HG03159 (cell line): ENCODE results near the gene C1orf21.
"Not testable (repeated sequence)": the region's sequence is repeated elsewhere in the genome, so short reads cannot be mapped to it uniquely, and the experiment has no call there.

Experiments used
- ATAC-seq: cut with Tn5 transposase; IDR thresholded peaks from one replicate; pipeline ENCODE4 v1.9.1; 2021; ENCODE audit warnings: mild to moderate bottlenecking, moderate library complexity; ENCODE audit not compliant: unreplicated experiment

C1orf21 gene

DNA sequence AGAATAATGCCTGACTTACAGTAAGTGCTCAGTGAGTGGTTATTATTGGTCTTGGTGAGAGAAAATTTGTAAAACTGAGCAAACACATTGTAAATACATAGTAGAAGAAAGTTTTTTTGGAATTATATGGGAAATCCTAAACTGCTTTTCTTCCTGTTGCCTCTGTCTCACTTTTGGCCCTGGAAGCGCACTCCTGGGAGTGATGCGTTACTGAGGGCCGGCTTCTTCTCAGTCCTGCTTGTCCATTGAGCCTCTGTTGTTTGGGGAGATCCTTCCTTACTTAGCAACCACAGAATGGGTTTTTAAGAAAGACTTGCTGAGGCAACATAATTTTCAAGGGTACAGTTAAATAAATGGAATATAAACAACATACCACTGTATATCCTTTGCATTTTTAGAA is 201.9 kb downstream of the C1orf21 start:
- no peak for ATAC-seq

DNA sequence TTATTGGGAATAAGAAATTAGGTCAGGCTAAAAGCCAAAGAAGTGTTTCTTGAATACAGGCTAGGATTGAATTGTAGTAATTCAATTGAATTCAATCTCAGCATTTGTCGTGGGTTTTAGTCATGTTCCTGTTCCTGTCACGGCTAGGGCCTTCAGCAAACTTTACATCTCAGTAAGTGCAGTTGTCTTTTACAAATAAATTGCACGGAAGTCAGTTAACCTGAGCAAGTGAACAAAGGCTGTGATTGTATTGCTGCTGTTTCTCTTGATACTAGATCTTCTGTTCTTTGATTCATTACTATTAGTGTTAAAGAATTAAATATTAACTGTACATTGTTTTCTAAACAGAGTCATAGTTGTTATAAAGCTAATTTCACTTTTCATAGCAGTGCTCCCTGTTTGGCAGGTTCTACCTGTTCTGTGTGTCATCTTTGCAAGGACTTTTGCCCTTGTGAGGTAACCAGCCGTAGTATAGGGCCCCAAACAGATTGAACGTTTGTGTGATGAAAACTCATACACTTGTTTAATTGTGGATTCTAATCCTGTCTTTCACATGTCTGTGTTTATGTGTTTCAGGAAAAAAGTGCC is 203.4 kb downstream of the C1orf21 start:
- ATAC-seq: no peak

DNA sequence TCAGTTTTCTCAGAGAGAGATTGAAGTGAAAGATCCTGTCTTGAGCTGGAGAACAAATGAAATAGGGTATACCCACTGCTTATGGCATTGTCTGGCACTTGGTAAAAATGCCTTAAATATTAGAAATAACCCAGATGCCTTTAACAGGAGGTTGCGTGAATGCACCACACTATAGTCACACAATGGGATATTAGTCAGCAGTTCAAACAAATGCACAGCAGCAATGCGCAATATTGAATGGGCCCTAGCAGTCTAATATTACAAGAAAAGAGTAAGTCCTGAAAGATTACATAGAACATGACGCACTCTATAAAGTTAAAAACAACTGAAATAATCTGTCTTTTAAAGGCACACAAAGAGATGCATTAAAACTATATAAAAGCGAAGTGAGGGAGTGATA is 206.8 kb downstream of the C1orf21 start:
- ATAC-seq: no peak

DNA sequence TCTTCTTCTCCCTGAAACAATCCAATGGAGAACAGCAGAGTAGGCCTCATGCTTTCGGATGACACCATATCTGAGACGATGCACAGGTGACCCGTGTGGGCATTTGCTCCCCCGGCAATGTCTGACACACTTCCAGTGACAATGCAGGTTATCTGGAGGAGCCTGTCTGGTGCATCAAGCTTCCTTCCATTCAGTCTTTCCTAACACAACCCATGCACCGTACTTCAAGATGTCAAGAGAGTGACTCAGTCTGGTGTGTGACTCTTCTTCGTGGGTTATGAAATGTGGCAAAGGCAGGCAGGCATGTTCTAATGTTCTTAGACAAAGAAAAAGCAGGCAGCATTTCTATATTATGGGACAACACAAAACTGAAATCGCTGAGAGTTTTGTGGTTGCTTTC is 208.8 kb downstream of the C1orf21 start:
- ATAC-seq: no peak

DNA sequence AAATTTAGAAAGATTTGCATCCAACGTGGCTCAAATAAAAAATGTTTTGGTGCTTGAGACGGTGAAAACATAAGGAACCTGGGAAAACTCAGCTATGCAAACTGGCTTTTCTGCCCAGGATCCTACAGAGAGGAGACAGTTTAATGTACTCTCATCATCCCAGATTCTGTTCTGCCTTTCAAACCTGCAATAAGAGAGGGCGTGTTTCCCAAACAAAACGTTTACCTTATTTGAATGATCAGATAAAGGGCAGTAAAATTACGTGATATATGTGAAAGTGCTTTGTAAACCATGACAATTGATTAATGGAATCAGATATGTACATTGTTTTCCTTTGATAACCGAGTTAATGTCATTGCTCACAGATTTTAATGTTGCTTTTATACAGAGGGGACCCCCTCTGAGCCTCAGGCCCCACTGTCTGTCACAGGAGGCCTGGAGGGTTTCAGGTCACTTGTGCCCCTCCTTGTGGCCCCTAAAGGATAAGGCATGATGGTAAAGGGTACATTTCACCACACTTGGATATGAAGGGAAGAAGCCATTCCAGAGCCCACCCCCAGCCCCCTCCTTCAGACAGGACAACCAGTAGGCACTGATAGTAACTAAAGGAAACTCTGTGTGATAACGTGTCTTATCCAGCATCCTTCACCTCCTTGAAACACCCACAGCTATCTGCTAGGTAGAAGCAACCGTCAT is 210.3 kb downstream of the C1orf21 start:
- no peak for ATAC-seq

DNA sequence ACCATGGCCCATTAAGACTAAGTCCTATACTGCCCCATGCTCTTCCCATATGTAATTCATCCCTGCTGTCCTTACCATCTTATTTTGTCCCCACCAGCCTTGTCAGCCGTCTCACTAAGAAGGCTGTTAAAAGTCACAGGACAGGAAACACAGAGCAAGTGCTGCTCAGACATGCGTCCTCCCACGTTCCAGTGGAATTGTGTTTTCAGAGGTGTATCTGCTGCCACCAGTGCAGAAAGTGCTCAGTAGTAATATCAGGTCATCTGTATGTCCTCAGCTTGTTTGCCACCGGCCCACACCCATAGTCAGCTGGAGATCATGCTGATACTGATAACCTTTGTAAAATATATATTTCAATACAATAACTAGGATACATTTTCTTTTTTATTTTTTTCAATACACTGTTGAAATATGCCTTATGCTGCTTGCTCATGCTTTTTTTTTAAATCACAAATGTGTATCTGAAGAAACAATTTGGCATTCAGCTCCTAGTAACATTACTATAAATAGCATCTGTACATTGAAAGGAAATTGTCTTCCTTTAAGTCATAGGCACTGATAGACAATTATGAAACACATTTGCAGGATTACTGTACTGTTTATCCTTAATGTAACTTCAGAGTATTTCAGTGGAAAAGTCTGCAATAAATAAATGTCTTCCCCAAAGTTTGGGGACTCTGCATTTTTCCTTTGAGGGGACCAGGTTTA is 211.0 kb downstream of the C1orf21 start:
- ATAC-seq: no peak

DNA sequence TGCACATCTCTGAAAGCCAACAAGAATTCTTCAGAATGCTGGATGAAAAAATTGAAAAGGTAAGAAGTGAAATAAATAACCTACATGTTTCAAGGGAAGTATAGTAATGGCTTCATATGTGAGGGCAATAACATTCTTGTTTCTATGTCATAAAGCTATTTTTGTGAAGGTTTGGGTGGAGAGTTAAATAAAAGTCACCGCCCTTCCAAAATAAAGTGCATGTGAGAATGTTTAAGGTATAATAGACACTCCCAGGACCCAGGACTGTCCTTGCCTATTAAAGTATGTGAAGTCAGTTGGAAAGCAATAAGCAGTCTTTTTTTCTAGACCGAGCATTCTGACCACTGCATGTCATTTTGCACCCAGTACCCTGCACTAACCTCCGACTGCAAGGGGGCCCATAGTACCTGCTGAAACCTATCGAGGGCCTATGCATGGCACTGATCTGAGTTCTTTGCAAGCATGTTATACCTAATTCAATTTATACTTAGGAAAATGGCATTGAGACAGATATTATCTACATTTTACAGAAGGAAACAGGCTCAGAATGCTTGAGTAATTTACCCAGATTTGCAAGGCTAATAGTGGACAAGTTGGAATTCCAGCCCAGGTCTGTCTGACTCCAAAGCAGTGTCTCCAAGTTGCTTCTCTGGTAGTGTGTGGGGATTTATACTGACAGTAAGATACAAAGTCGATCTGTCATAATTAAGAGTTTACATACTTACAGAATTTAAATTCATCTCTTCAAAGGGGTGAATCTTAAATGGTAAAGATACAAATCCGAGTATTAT is 211.8 kb downstream of the C1orf21 start:
- ATAC-seq: no peak

DNA sequence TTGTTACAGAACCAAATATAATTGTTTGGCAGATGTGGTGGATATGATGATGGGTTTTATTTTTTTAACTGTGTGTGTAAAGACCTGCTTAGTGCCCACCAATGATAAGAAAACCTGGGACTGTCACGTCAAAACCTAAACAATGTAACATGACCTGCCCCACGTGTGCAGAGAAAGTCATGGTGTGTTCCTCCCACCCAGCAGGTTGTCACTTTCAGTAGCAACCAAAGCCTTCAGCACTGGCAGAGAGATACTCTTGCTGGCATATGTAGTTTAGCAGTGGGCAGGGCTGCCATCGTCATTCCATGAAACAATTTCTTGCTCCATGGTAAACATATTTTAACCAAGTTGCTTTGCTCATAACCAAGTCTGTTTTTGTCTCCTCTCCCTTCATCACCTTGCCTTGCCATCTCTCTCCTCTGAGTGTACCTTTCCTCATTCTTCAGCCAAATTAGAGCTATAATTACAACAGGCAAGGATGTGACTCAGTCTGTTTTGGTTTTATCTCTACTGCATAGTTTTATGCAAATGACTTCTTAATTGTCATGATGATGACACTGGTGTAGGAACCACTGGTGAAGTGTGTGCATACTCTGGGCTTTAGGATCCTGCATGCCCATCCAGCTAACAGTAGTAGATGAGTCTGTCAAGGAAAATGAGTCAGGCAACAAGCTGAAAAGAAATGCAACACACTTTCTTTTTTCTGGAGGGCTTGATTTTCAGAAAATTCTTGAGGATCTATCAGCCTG is 217.5 kb downstream of the C1orf21 start:
- no peak for ATAC-seq

DNA sequence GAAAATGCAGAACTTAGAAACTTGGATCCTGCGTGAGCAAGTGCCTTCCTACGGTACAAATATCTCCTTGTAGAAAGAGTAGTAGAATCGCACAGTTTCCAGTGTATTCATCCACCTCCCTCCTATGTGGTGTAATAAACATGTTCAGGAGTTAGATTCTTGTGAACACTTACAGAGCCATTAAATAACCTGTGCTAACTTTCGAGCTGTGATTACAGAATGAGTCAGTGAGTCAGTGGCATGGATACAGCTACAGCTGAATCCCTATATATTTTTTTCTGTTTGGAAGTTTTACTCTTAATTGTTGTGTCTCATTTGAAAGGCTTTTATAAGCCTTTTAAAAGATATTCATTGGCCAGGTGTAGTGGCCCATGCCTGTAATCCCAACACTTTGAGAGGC is 219.1 kb downstream of the C1orf21 start:
- ATAC-seq: no peak

DNA sequence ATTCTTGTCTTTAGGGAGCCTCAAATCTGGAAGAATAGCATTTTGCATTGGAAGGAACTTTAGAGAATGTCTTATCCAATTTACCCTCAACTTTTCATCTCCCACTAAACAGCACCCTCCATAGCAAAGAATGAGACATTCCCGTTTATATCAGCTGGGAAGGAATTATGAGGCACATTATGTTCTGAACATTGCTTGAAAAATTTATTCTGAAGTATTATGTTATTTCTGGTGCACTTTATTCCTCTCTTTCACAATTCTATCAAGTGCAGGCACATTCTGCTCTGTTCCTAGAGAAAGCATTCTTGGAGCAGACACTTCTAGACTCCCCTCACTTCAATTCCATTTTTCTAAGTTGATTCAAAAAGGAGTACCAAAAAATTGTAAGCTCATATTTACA is 220.0 kb downstream of the C1orf21 start:
- ATAC-seq: no peak

DNA sequence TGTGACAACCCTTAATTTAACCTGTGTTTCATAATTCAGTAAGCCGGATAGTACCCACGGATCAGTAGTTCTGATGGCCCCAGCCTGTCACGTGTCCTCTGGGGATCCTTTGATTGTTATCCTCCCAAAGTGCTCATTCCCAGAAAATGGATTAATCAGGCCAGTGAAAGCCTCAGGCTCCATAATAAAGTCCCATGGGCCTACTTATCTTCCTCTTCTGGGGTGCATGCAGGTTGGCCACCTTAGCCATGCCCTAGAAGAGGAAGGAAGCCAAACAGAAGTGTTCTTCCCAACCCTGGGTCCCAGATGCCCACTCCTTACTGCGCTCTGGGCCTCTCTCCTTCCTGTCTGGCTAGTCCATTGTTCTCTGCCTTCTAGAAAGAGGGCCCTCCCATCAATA is 221.8 kb downstream of the C1orf21 start:
- ATAC-seq: no peak

DNA sequence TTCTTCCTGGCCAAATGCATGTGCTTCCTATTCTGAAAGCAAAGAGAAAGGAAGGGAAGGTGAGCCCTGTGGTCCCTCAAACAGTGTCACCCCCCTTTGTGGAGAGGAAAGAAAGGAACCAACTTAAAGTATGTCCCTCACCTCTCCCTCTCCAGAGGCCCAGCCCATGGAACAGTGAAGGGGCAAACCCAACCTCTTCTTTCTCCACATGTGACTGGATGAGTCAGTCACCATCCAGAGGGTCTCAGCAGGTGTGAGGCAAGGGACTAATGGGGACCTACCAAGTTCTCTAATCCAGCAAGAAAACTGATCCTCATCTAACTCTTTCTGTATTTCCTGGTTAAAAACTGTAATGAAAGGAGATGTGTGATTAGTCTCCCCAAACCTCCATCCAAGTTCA is 222.2 kb downstream of the C1orf21 start:
- ATAC-seq: no peak

DNA sequence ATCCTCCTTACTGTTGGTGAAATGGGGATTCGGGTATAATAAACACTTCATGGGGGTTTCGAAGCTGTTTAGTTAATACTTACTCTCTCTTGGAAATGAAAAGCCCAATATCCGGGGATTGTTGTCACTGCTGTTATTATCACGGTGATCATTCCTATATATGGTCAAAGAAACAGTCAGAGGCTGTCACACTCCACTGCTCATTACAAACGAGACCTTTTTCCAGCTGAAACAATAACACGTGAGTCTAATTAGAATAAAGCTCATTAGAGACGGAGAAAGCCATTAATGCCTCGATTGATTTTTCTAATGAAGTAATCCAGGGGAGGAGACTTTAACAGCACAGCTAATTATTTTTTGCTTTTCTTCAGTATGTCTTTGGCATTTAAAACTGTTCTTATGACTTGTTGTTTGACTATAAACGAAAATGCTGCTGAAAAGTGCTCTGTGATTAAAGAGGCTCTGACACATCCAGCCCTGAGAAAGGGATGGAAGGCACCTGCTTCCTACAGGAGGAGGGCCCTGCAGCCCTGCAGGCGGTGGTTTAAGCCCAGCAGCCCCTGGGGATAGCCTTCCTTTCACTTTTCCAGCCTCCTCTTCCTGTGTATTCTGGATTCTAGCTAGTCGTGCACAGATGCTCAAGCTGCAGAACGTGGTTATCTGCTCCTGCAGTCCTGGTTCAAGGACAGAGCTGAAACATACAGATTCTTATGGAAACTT is 224.2 kb downstream of the C1orf21 start:
- no peak for ATAC-seq

DNA sequence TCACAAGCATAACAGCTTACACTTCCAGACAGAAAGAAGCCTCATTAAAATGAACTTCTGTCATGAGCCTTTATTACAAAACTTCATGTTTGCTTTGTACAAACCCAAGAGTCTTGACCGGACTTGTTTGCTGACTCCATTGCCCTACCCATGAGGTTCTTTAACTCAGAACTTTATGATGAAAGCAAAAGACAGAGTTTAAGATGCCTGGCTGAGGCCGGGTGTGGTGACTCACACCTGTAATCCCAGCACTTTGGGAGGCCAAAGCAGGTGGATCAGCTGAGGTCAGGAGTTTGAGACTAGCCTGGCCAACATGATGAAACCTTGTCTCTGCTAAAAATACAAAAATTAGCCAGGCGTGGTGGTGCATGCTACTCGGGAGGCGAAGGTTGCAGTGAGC is 225.4 kb downstream of the C1orf21 start:
- not testable (repeated sequence) for ATAC-seq

DNA sequence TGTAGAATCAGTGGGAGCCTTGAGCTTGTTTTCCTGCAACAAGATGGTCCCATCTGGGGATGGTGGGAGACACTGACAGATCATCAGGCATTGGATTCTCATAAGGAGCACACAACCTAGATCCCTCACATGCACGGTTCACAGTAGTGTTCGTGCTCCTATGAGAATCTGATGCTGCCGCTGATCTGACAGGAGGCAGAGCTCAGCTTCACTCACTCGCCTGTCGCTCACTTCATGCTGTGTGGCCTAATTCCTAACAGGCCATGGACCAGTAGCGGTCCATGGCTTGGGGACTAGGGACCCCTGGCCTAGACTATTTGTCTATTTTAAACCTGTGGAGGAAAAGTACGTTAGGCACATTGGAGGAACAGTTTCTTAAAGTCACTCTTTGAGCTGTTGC is 227.8 kb downstream of the C1orf21 start:
- no peak for ATAC-seq

DNA sequence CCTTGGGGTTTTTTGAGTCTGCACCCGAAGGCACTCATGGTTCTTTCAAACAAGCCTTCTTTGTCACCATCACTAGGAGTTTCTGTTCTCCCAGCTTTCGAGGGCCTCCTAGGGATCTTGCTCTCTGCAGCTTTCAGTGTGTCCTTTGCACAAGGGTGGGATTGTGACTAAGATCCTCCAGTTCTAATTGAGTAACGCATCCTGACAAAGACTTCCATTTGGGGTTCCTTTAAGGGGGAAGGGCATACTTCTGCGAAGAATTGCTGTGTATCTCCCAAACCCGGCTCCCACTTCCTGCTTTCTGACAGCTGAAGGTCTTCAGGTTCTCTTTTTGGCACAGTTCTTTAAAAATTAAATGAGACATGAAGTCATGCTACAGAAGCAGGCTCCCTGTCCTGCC is 228.5 kb downstream of the C1orf21 start:
- no peak for ATAC-seq

DNA sequence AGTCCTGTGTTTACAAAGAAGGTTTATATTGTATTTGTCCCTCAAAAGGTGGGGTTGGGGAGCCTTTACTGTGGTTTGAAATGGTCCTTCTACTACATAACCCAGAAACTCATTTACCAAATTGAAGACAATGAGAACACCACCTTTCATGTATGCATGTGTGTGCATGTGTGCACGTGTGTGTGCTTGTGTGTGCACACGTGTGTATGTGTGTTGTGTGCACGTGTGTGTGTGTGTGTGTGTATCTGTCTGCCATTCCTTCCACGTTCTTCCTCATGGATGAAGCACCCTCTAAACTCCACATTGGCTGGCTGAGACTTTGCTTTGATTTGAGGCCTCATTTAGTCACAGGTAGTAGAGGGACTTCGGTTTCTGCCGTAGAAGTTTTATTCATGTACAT is 229.7 kb downstream of the C1orf21 start:
- ATAC-seq: no peak

DNA sequence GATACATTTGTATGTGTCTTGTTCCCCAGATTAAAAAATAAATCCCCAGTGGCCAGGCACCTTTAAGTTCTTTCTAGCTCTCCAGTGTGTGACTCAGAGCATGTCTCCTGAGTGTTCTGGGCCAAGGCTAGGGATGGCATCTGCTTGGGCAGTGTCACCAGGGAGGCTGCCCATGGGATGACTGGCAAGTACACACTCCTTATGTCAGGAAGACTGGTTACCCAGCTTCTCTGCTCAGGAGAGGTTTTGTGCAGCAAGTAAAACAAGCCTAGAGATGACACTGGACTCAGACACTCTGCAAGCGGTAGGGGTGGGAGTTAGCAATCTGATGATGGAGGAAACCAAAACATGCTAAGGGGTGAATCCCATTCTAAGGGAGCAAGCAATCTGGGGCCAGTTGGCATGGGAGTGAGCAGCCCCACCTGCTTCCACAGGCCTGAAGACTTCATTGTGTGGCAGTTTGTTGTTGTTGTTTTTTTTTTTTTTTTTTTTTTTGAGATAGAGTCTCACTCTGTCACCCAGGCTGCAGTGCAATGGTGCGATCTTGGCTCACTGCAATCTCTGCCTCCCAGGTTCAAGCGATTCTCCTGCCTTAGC is 230.7 kb downstream of the C1orf21 start:
- no peak for ATAC-seq

DNA sequence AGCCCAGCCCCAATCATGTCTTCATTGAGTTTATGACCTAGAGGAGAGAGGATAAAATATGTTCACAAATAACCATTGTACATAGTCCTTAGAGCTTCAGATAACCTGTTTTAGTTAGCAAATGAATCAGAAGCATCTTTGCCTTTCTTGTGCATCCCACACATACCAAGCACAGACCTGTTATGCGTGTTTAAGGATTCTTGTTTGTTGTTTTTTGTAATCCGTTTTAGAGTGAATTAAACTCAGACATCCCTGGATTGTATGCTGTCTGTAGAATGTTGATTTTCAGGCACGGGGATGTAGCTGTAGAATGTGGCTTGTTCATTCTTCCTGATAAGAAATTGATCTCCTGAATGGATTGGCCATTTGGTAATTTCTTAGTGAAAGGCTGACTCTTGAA is 232.0 kb downstream of the C1orf21 start:
- no peak for ATAC-seq

DNA sequence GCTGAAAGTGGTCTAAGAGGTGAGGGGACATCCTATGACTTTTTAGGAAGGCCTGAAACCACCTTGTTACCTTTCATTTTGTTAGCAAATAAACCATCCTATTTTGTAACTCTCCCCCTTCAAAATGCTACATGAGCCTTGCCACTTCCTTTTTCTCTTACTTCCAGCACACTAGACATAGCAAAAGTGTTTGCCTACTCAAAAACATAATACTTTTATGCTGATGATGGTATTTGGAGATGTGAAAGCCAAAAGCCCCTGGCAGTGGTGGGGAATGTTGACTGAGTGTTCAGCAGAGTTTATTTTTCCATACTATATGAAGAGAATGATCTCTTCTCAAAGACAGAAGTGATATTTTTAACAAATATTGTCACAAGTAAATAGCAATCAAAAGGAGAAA is 233.6 kb downstream of the C1orf21 start:
- no peak for ATAC-seq
